HFF-Myc (cell line): ENCODE measurements around the gene MGAT5.

Experiments used
- DNase-seq: peaks from one replicate; pipeline ENCODE4 v3.0.0-alpha.2; 2011; ENCODE audit warnings: low read depth; ENCODE audit errors: extremely low read depth
- H3K4me3 ChIP-seq: replicated peaks from 2 replicates; pipeline ENCODE4 v1.5.1; 2011; ENCODE audit warnings: low read depth, mild to moderate bottlenecking, control low read depth, low read length
- CTCF ChIP-seq: IDR thresholded peaks from 2 replicates; pipeline ENCODE4 v1.5.1; 2012; ENCODE audit warnings: mild to moderate bottlenecking, low read depth, low read length, control low read depth; ENCODE audit errors: missing control alignments

The MGAT5 gene

GRCh38 chr2:134389381-134389780 lies 135.5 kb downstream of the MGAT5 start:
- no peak for TF ChIP-seq CTCF
- H3K4me3 ChIP-seq: no peak overlapping the region

GRCh38 chr2:134391751-134392160 lies 137.9 kb downstream of the MGAT5 start:
- H3K4me3 ChIP-seq: no peak overlapping the region
- no peak for DNase-seq
- TF ChIP-seq CTCF: no peak

More at GRCh38 chr2:134389381-134389780, 135.5 kb downstream of the MGAT5 start:
- no peak for DNase-seq

- TF ChIP-seq CTCF: no peak
- H3K4me3 ChIP-seq: no peak overlapping the region
- DNase-seq: no peak
Measured at GRCh38 chr2:134392442-134393074, 138.7 kb downstream of the MGAT5 start.

- no peak overlapping the region for H3K4me3 ChIP-seq
- TF ChIP-seq CTCF: no peak
- DNase-seq: no peak
Measured at GRCh38 chr2:134393075-134393461, 139.2 kb downstream of the MGAT5 start.

GRCh38 chr2:134395779-134396178 lies 141.9 kb downstream of the MGAT5 start:
- no peak overlapping the region for H3K4me3 ChIP-seq
- no peak for DNase-seq
- no peak for TF ChIP-seq CTCF

- no peak overlapping the region for H3K4me3 ChIP-seq
- no peak for DNase-seq
- no peak for TF ChIP-seq CTCF
Measured at GRCh38 chr2:134396493-134396892, 142.6 kb downstream of the MGAT5 start.
